Left lobe of liver (tissue), 2 donors: ENCODE results near the gene WFDC8. TPM values are rescaled to one million over a fixed set of nuclear protein-coding genes. Genes with fewer than 3 reads are reported as not detected.

Experiments
- ATAC-seq: fragments of 200-7000 bp; cut with Tn5 transposase; one replicate; pipeline ENCODE4 v1.9.1; 2020; ENCODE audit warnings: mild to moderate bottlenecking, moderate library complexity
- DNase-seq: peaks from one replicate; pipeline ENCODE4 v3.0.0-alpha.2; 2020; ENCODE audit warnings: low spot score
- total RNA-seq: library from RNA; stranded (reverse); gene quantifications from one replicate; pipeline ENCODE4 v1.2.1, GENCODE V29; 2021
- donor health status: DM: no; HTN: no; CAD: no; lungs with moderate emphysema.
- donor health status: DM: no; HTN: yes; CAD: no.

WFDC8 gene
- total RNA-seq, 1 donor from 2014 or later = not detected

DNA sequence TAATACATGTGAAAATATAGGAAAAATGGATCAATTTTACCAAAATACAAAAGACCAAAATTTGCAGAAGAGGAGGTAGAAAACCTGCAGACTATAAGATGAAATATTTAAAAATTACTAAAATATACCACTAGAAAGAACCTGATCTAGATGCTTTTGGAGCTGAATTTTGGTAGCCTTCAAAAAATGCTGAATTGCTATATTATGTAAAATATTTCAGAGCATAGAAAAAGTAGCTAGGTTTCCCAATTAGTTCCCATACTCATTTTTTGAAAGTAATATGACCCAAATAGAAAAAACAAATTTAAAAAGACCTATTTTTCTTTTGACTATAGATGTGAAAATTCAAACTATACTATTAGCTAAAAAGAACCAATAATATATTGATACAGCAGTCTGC is 28.3 kb downstream of the WFDC8 start:
- ATAC-seq = no peak
- no peak for DNase-seq

GRCh38 chr20:45548410-45548809 is 30.7 kb downstream of the WFDC8 start:
- DNase-seq (no peak), ATAC-seq (no peak)

GRCh38 chr20:45547206-45547770 is 31.8 kb downstream of the WFDC8 start, which contains the start of gene EPPIN:
TSS of gene EPPIN (minus strand) at chr20:45547401. CDS start at chr20:45547357, 44 bp downstream.
- no peak for DNase-seq
- ATAC-seq = no peak

GRCh38 chr20:45545754-45546453 is 33.2 kb downstream of the WFDC8 start:
- ATAC-seq (peak; percentile 63), DNase-seq (no peak)

- no peak for ATAC-seq
These were observed 33.7 kb downstream of the WFDC8 start for GRCh38 chr20:45545351-45545750.

DNA sequence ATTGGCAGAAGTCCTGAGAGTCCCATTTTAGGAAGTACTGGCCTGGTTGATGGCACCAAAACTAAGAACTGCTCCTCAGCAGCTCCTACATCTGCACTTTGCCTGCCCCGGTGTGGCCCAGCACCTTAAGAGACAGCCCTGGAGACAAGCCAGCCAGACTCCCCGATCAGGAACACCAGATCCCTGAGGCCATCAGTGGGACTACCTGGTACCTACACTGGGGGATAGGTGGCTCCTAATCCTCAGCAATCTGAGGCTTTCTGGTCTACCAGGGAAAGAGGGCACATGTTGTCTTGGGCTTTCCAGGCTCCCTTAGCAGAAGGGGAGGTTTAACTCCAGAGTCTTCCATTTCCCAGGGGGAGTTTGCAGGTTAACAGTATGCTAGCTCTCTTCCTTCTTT is 39.7 kb downstream of the WFDC8 start, which contains the start of gene WFDC6:
TSS of gene WFDC6 (minus strand) at position 101 of the 400 bp plus-strand sequence. CDS start at position 26, 75 bp downstream.
- DNase-seq (no peak), ATAC-seq (no peak)

More at GRCh38 chr20:45545351-45545750, 33.7 kb downstream of the WFDC8 start:
- no peak for DNase-seq

- ATAC-seq (no peak), DNase-seq (no peak)
These were observed 40.8 kb downstream of the WFDC8 start for GRCh38 chr20:45538209-45538799.

DNA sequence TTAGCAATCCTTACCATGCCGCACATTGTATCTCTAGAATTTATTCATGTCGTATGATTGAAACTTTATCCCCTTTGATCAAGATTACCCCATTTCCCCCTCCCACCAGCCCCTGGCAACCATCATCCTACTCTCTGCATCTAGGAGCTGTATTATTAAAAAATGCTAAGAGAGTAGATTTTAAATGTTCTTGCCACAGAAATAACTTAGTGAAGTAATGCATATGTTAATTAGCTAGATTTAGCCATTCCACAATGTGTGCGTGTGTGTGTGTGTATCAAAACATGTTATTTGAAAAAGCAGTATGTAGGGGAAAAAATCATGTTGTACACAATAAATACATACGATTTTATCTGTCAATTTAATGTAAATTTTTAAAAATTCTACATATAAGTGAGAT is 51.8 kb downstream of the WFDC8 start:
- no peak for ATAC-seq
- DNase-seq = no peak

GRCh38 chr20:45523821-45524220 is 55.3 kb downstream of the WFDC8 start:
- no peak for DNase-seq
- no peak for ATAC-seq

- ATAC-seq (no peak), DNase-seq (no peak)
These were observed 60.8 kb downstream of the WFDC8 start for GRCh38 chr20:45518282-45518681.

DNA sequence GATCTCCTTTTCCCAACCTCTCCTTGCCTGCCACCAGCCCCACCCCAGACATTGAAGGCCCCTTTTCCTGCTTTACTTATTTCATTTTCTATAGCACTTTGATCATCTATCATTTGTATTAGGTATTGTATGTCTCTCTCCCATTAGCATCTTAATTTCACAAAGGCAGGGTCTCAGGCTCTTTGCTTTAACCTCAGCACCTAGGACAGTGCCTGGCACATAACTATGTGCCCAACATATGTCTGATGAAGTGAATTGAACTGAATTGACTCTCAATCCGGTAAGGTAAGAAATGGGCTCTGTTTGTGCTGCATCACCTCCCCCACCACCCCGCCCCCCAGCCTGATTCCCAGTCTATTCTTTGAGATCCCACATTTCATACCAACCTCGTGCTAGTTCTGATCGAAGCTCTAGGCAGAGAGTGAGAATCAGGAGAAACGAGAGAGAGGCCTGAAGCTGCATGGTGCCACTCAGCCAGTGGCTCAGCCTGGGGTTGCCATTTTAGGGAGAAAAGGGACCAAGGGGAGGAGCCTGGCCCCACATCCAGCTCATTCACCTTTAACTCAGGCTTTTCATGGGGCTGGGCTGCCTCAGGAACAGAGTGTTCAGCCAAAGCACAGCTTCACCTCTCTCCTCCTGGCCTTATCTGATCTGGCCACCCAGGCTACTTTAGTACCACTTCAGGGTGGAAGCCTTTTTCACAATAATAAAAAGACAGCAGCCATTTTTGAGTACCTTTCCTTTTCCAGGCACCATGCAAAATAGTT is 63.8 kb downstream of the WFDC8 start, which contains the start of gene SPINT3:
TSS of gene SPINT3 (minus strand) at position 476 of the 767 bp plus-strand sequence. CDS start at position 462, 14 bp downstream.
- peak; percentile 66 for ATAC-seq
- peak; percentile 50 for DNase-seq

DNA sequence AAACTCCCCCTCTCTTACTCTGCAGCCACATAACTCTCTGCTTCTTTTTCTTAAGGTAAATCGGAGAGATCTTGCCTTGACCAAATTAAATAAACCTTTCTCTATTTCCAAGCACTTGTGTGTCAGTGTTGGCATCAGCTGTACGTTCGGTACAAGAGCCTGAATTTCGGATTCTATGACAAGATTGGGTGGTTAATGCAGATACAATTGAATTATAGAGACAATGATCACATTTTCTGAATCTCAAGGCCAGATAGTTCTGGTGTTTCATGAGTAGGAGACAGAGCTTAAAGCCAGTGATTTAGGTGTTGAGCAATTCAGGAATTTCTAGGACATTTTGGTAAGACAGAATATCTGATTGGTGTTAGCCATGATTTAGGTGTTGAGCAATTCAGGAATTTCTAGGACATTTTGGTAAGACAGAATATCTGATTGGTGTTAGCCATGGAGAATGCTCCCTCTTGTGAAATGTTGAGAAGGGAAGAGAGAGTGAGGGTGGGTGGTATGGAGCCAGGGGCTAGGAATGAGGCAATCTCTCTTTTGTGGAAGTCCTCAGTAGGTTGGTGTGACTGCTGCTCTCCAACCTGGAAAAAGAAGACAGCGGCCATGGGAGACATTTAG is 68.7 kb downstream of the WFDC8 start:
- ATAC-seq = peak; percentile 26
- DNase-seq = no peak

DNA sequence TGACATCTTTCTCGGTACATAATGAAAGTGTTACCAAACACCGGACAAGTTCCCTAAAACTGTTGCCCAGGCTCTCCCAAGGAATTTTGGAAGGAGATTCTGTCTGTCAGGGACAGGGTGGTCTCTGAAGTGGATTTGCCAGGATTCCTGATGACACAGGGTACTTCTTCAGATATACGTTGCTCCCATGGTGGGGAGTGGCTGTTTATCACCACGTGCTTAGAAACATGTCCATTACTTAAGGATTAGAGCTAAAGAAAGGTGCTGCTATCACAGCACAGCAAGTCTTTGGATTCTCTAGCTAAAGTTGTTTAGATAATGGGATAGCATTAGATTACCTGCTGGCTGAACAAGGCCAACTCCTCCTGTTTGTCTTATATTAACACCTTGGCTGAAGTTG is 70.0 kb downstream of the WFDC8 start:
- no peak for ATAC-seq

DNA sequence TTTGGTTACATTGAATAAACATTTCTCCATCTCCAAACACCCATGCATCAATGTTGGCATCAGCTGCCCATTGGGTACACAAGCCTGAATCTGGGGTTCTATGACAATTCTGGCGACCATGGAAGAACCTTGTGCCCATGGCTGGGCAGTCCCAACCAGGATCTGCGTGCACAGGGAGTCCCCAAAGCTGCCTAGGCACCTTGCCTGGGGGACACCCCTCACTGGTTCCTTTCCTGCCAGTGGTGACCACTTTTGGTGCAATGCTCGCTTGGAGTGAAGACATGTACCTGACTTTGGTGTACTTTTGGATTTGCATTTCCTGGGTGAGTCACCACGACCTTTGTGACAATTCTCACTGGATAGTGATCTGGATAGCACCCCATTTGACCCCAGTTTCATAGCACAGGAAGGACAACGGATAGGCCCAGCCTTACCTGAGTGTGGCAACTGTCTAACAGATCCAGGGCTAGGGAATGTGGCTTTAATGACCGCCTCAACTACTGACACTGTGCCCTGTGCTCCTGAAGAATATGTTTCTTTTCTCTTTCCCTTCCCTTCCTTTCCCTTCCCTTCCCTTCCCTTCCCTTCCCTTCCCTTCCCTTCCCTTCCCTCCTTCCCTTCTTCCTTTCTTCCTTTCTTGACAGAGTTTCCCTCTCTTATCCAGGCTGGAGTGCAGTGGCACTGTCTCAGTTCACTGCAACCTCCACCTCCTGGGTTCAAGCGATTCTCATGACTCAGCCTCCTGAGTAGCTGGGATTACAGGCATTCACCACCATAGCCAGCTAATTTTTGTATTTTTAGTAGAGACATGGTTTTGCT is 70.8 kb downstream of the WFDC8 start:
- ATAC-seq (no peak), DNase-seq (no peak)

More for the DNA sequence above, 70.0 kb downstream of the WFDC8 start:
- no peak for DNase-seq

DNA sequence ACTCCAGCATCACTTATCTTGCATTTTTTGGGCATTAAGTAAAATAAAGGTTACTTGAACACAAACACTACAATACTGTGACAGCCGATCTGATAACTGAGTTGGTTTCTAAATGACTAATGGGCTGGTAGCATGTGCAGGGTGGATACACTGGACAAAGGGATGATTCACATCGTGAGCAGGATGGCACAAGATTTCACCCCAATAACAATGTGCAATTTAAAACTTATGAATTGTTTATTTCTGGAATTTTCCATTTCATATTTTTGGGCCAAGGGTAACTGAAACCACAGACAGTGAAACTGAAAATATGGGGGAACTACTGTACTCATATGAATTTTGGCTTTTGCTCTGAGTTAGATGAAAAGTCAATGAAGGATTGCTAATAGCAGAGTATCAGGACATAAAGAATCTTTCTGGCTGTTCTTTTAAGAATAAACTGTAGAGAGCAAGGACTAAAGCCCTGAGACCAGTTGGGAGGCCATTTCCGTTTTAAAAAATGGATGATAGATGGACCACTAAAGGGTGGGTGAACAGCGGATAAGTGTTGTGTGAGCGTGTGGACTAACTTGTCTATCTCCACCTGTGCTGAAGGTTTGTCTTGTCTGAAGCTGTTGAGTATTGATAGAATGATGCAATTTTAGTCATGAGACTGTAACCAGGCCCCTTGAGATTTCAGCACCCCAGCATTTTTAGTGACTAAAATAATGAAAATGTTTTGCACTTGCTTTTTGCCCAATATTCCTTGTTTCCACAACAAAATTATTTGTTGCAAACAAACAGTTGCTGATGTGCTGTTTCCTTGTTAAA is 71.9 kb downstream of the WFDC8 start:
- ATAC-seq (no peak), DNase-seq (no peak)

DNA sequence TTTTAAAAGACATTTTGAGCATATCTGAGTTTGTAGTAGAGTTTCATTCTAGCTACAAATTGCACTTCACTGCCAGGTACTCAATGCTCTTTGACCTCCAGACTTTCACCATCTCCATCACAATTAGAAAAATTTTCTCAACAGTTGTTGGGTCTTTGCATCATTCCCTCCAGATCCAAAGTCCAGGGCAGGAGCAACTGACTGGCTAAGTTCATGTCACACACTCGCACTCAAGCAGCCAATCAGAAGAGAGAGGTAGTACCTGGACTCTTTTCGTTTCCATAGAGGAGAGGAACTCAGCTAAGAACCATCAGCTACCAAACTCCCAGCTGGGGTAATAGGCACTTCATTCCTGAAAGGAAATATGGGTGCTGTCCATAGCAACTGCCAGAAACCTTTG is 72.7 kb downstream of the WFDC8 start:
- ATAC-seq (peak; percentile 58), DNase-seq (peak; percentile 48)

DNA sequence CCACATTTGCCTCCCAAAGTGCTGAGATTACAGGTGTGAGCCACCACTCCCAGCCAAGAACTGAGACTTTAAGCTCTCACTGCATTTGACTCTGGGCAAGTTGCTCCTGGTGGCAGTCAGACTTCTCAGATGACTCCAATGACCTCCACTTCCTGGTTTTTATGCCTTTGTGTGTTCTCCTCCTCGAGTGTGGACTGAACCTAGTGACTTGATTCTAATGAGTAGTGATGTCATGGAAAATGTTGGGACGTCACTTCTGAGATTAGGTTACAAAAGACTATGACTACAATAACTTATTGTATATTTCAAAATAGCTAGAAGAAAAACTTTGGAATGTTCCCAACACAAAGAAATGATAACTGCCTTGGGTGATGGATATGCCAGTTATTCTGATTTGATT is 75.7 kb downstream of the WFDC8 start:
- no peak for DNase-seq
- no peak for ATAC-seq

GRCh38 chr20:45502561-45502960 is 76.5 kb downstream of the WFDC8 start:
- ATAC-seq (no peak), DNase-seq (no peak)
